Measurements from ENCODE around the gene ECM1.

DNA sequence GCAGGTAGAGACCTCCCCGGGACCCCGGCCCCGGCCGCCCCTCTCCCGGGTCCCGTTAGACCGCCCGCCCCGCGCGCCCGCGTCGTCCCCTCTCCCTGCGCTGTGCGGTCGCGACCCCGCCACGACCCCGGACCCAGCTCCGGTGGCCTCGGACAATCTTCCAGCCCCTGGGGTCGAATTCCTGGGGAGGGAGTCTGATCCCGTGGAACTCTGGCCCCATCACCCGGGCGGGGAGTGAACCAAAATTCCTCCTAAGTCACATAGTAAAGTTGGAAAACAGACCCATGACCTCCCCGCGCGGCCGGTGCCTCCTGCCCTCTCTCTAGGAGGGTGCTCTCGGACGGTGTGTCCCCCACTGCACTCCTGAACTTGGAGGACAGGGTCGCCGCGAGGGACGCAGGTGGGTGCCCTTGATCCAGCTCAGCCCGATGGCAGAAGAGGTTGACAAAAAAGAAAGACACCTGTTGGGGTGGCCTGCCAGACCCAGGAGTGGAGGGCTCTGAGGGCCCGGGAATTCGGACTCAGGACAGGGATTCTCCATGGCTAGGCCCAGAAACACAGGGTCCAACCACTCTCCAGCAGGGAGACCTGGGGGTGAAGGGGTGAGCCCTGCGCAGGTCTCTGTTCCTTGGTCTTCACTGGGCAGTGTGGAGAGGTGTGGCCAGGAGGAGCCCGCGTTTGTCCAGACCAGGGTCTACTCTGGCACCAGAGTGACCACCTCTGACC, 41.8 kb downstream of the ECM1 start:
- TF ChIP-seq, protein P1, sequence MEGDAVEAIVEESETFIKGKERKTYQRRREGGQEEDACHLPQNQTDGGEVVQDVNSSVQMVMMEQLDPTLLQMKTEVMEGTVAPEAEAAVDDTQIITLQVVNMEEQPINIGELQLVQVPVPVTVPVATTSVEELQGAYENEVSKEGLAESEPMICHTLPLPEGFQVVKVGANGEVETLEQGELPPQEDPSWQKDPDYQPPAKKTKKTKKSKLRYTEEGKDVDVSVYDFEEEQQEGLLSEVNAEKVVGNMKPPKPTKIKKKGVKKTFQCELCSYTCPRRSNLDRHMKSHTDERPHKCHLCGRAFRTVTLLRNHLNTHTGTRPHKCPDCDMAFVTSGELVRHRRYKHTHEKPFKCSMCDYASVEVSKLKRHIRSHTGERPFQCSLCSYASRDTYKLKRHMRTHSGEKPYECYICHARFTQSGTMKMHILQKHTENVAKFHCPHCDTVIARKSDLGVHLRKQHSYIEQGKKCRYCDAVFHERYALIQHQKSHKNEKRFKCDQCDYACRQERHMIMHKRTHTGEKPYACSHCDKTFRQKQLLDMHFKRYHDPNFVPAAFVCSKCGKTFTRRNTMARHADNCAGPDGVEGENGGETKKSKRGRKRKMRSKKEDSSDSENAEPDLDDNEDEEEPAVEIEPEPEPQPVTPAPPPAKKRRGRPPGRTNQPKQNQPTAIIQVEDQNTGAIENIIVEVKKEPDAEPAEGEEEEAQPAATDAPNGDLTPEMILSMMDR (conservative IDR thresholded peaks at IDR 0.05; ENCODE audit: low read depth in 2 of 2), result no peak; a peak in 1 of 4 replicates
- TF ChIP-seq CREB1 (CRISPR knock-in tag; IDR thresholded peaks at IDR 0.05; ENCODE audit: low read depth), result no peak
- TF ChIP-seq, protein P2, sequence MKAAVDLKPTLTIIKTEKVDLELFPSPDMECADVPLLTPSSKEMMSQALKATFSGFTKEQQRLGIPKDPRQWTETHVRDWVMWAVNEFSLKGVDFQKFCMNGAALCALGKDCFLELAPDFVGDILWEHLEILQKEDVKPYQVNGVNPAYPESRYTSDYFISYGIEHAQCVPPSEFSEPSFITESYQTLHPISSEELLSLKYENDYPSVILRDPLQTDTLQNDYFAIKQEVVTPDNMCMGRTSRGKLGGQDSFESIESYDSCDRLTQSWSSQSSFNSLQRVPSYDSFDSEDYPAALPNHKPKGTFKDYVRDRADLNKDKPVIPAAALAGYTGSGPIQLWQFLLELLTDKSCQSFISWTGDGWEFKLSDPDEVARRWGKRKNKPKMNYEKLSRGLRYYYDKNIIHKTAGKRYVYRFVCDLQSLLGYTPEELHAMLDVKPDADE (IDR thresholded peaks at IDR 0.05), result no peak
- TF ChIP-seq POLR2AphosphoS5 (IDR thresholded peaks at IDR 0.05; ENCODE audit: low read depth), result no peak
- TF ChIP-seq, protein P3, sequence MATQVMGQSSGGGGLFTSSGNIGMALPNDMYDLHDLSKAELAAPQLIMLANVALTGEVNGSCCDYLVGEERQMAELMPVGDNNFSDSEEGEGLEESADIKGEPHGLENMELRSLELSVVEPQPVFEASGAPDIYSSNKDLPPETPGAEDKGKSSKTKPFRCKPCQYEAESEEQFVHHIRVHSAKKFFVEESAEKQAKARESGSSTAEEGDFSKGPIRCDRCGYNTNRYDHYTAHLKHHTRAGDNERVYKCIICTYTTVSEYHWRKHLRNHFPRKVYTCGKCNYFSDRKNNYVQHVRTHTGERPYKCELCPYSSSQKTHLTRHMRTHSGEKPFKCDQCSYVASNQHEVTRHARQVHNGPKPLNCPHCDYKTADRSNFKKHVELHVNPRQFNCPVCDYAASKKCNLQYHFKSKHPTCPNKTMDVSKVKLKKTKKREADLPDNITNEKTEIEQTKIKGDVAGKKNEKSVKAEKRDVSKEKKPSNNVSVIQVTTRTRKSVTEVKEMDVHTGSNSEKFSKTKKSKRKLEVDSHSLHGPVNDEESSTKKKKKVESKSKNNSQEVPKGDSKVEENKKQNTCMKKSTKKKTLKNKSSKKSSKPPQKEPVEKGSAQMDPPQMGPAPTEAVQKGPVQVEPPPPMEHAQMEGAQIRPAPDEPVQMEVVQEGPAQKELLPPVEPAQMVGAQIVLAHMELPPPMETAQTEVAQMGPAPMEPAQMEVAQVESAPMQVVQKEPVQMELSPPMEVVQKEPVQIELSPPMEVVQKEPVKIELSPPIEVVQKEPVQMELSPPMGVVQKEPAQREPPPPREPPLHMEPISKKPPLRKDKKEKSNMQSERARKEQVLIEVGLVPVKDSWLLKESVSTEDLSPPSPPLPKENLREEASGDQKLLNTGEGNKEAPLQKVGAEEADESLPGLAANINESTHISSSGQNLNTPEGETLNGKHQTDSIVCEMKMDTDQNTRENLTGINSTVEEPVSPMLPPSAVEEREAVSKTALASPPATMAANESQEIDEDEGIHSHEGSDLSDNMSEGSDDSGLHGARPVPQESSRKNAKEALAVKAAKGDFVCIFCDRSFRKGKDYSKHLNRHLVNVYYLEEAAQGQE (IDR thresholded peaks at IDR 0.05; ENCODE audit: unreplicated experiment), result no peak
- no peak for TF ChIP-seq JUNB (IDR thresholded peaks at IDR 0.05; ENCODE audit: unreplicated experiment)
